Breast epithelium (tissue), 4 donors: ENCODE data around the gene LHX6. TPM values are rescaled to one million over a fixed set of nuclear protein-coding genes. Genes with fewer than 3 reads are reported as not detected.

Source experiments
- DNase-seq, 2 donors: peaks; one replicate each; pipeline ENCODE4 v3.0.0-alpha.2; 2019; ENCODE audit warnings: low spot score in 2 of 2
- H3K27ac ChIP-seq, 2 donors: fragments of 200-600 bp; sonication (generic) in 1 of 2; one replicate each; pipeline ENCODE4 v1.5.1; 2016 to 2019; ENCODE audit warnings: mild to moderate bottlenecking in 1 of 2
- H3K27me3 ChIP-seq, 2 donors: fragments of 200-600 bp; sonication (generic) in 1 of 2; one replicate each; pipeline versions ENCODE4 v1.5.1 to v1.6.0; 2017 to 2019; ENCODE audit warnings: control low read depth in 1 of 2, mild to moderate bottlenecking in 1 of 2
- H3K36me3 ChIP-seq: fragments of 200-600 bp; one replicate; pipeline ENCODE4 v1.5.1; 2019
- H3K4me1 ChIP-seq, 2 donors: fragments of 200-600 bp; sonication (generic); one replicate each; pipeline ENCODE4 v1.5.1; 2016 to 2019; ENCODE audit warnings: control low read depth in 1 of 2
- H3K4me3 ChIP-seq, 3 donors: fragments of 200-600 bp; sonication (generic); 1 replicate in 2 of 3; 2 replicates in 1 of 3; pipeline ENCODE4 v1.5.1; 2016 to 2019; ENCODE audit warnings: mild to moderate bottlenecking in 3 of 3, moderate library complexity in 2 of 3
- H3K9me3 ChIP-seq, 2 donors: fragments of 200-600 bp; sonication (generic) in 1 of 2; one replicate each; pipeline ENCODE4 v1.5.1; 2016 to 2019; ENCODE audit warnings: control low read depth in 1 of 2
- CTCF ChIP-seq, 3 donors: fragments of 450-650 bp; IDR thresholded peaks; one replicate each; pipeline ENCODE4 v1.5.1; 2016 to 2017; ENCODE audit warnings: antibody characterized with exemption in 3 of 3, mild to moderate bottlenecking in 3 of 3, moderate library complexity in 3 of 3
- POLR2A ChIP-seq: fragments of 450-650 bp; IDR thresholded peaks from one replicate; pipeline ENCODE4 v1.6.1; 2016; ENCODE audit warnings: antibody characterized with exemption, mild to moderate bottlenecking, moderate library complexity
- POLR2AphosphoS5 ChIP-seq, 3 donors: sonication (generic); formaldehyde crosslinking; IDR thresholded peaks; one replicate each; pipeline ENCODE4 v1.6.1; 2017; ENCODE audit warnings: antibody characterized with exemption in 3 of 3
- intact Hi-C: fragments of 100-400 bp; cut with DNase I; formaldehyde crosslinking; loops from one replicate; pipeline ENCODE4 v1.15.1; 2023; ENCODE audit warnings: low total_unique reads
- total RNA-seq, 3 donors: library from RNA; depleted of rRNA; stranded (reverse); fragments of >200 nt; gene quantifications; one replicate each; pipeline ENCODE4 v1.1.0, GENCODE V29; 2016

The LHX6 gene
- total RNA-seq, 3 donors from 2014 or later, result 1.8 to 9.8 (median 4.8) TPM

GRCh38 chr9:122217640-122218039 is 11.1 kb downstream of the LHX6 start:
- H3K27me3 ChIP-seq, result peaks cover 4 to 92% of the 10 kb centered on the region in 2 donors
- no peak for DNase-seq
- no peaks in the 10 kb centered on the region for H3K36me3 ChIP-seq
- H3K27ac ChIP-seq, result no peak overlapping the region
- H3K9me3 ChIP-seq, result no peaks in the 10 kb centered on the region
- intact Hi-C loops, result no loop called here
- TF ChIP-seq POLR2A (no peak), POLR2AphosphoS5 (IDR thresholded peaks at IDR 0.05) (no peak), CTCF (IDR thresholded peaks at IDR 0.05) (no peak)
- H3K4me1 ChIP-seq, result peaks cover 14 to 17% of the 10 kb centered on the region in 2 donors
- no peak overlapping the region for H3K4me3 ChIP-seq

GRCh38 chr9:122216798-122217418 is 11.8 kb downstream of the LHX6 start:
- peaks cover 4 to 93% of the 10 kb centered on the region in 2 donors for H3K27me3 ChIP-seq

GRCh38 chr9:122216138-122216797 is 12.5 kb downstream of the LHX6 start:
- Histone ChIP-seq H3K36me3 (no peaks in the 10 kb centered on the region), H3K9me3 (no peaks in the 10 kb centered on the region), H3K27ac (no peak overlapping the region), H3K27me3 (peaks cover 4 to 91% of the 10 kb centered on the region in 2 donors), H3K4me1 (peaks cover 14 to 17% of the 10 kb centered on the region in 2 donors), H3K4me3 (no peak overlapping the region)
- no peak for DNase-seq
- intact Hi-C loops, result no loop called here
- TF ChIP-seq POLR2AphosphoS5 (IDR thresholded peaks at IDR 0.05) (no peak), POLR2A (no peak), CTCF (IDR thresholded peaks at IDR 0.05) (no peak)

More at GRCh38 chr9:122216798-122217418, 11.8 kb downstream of the LHX6 start:
- H3K4me1 ChIP-seq, result peaks cover 14 to 17% of the 10 kb centered on the region in 2 donors
- intact Hi-C loops, result no loop called here
- no peak overlapping the region for H3K4me3 ChIP-seq
- DNase-seq, result no peak
- no peak for TF ChIP-seq POLR2AphosphoS5 (IDR thresholded peaks at IDR 0.05)
- no peak for TF ChIP-seq CTCF (IDR thresholded peaks at IDR 0.05)
- TF ChIP-seq POLR2A, result no peak
- no peaks in the 10 kb centered on the region for H3K36me3 ChIP-seq
- H3K27ac ChIP-seq, result no peak overlapping the region
- H3K9me3 ChIP-seq, result no peaks in the 10 kb centered on the region

- TF ChIP-seq POLR2A, result no peak
- no peak for TF ChIP-seq CTCF (IDR thresholded peaks at IDR 0.05)
- no peak for TF ChIP-seq POLR2AphosphoS5 (IDR thresholded peaks at IDR 0.05)
- H3K27me3 ChIP-seq, result peaks cover 4 to 85% of the 10 kb centered on the region in 2 donors
- intact Hi-C loops, result no loop called here
Observed at GRCh38 chr9:122215663-122216062, 13.1 kb downstream of the LHX6 start.

GRCh38 chr9:122214507-122214906 is 14.2 kb downstream of the LHX6 start:
- Histone ChIP-seq H3K4me1 (peaks cover 8 to 13% of the 10 kb centered on the region in 2 donors), H3K36me3 (no peaks in the 10 kb centered on the region), H3K27ac (no peak overlapping the region), H3K27me3 (peaks cover 4 to 73% of the 10 kb centered on the region in 2 donors), H3K4me3 (peak overlapping the region in 2 of 3 donors; percentile 49 to 74), H3K9me3 (no peaks in the 10 kb centered on the region)
- DNase-seq, result no peak
- intact Hi-C loops, result no loop called here
- TF ChIP-seq POLR2AphosphoS5 (IDR thresholded peaks at IDR 0.05) (no peak), POLR2A (no peak), CTCF (IDR thresholded peaks at IDR 0.05) (no peak)

More at GRCh38 chr9:122215663-122216062, 13.1 kb downstream of the LHX6 start:
- H3K9me3 ChIP-seq, result no peaks in the 10 kb centered on the region
- no peak overlapping the region for H3K27ac ChIP-seq
- no peak overlapping the region for H3K4me3 ChIP-seq
- H3K36me3 ChIP-seq, result no peaks in the 10 kb centered on the region
- H3K4me1 ChIP-seq, result peaks cover 14 to 17% of the 10 kb centered on the region in 2 donors
- no peak for DNase-seq
